ENCODE data around the gene ST6GALNAC1. TPM values are rescaled to one million over a fixed set of nuclear protein-coding genes. Genes with fewer than 3 reads are reported as not detected.

The ST6GALNAC1 gene
- total and polyA plus RNA-seq, 2 of the 8 experiments (the other 6 are each of a cell fraction or from before 2014, with no cell fraction given): not detected

DNA sequence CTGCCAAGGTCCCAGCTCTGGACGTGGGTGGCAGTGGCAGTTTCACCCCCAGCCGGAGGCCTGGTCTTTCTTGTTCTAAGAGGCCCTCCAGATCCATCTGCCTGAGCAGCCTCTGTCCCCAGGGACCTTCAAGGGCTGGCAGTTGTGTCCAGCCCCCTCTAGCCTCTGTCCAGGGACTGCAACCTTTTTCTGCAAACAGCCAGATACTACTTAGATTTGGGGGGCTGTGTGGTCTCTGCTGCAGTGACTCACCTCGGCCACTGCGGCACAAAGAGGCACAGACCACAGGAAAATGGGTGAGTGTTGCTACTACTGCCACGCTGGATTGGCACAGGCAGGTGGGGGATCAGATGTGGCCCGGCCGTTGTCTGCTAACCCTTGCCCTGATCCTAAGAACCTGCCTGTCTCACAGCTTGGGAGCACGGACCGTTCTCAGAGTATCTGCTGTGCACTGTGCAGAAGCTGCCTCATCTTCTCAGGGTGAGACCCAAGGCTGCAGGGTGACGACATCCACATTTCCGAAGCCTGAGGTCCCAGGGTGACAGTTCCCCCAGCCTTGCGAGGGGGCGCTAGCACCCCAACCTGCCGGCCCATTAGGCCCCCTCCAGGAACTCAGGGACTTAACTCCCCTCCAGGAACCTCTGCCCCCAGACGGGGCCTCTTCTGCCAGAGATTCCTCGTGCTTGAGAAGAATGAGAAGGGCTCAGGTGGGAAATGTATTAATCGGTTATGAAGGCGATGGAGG lies 39.6 kb upstream of the ST6GALNAC1 start:
- DNase-seq (ENCODE audit: low read depth in 1 of 2, low spot score in 2 of 2) (peak in 1 of 2 experiments; percentile 81), FAIRE-seq (no peak)
- WGBS, 2 experiments (ENCODE audit: extremely low coverage in 1 of 2, insufficient coverage in 1 of 2, insufficient read length in 1 of 2, insufficient replicate concordance in 2 of 2, low coverage in 1 of 2, low lambda C conversion rate in 2 of 2, missing lambda C conversion rate in 1 of 2): 64% methylated on average over 18 of the region's 18 CpGs; no CpG with 5 or more reads in 1 of the 2 experiments
- no peak overlapping the region for H2BK20ac ChIP-seq (ENCODE audit: low read length)
- no peaks in the 10 kb centered on the region for H3K36me3 ChIP-seq (ENCODE audit: control insufficient read depth in 2 of 4, insufficient read depth in 4 of 4, low read length in 3 of 4)
- no peak overlapping the region for H2AK5ac ChIP-seq (ENCODE audit: low read depth, low read length)
- no peaks in the 10 kb centered on the region for H3K23me2 ChIP-seq (ENCODE audit: low read depth, low read length)
- no peaks in the 10 kb centered on the region for H3K79me2 ChIP-seq (ENCODE audit: control insufficient read depth in 1 of 2, insufficient read depth in 2 of 2, low read length in 2 of 2)
- no peak overlapping the region for H3K14ac ChIP-seq (ENCODE audit: insufficient read length)
- no peaks in the 10 kb centered on the region for H3K79me1 ChIP-seq (ENCODE audit: low read depth, low read length)
- peaks cover 0 to 3% of the 10 kb centered on the region in 2 experiments for H4K20me1 ChIP-seq (replicated peaks in 1 of 2; ENCODE audit: control insufficient read depth in 1 of 2, insufficient read depth in 2 of 2, low read length in 2 of 2)
- H3K4ac ChIP-seq (replicated peaks; ENCODE audit: insufficient read length, low read depth, low read length): no peak overlapping the region
- TF ChIP-seq TAF1 (IDR thresholded peaks at IDR 0.05; ENCODE audit: low read depth, low read length) (no peak), ASH2L (IDR thresholded peaks at IDR 0.05; ENCODE audit: low read length) (peak; percentile 46), RAD21 (IDR thresholded peaks at IDR 0.05 in 1 of 2, conservative IDR thresholded peaks at IDR 0.05 in 1 of 2; ENCODE audit: low read depth in 2 of 2, low read length in 2 of 2) (peak; percentile 56 to 73), SP1 (IDR thresholded peaks at IDR 0.05; ENCODE audit: low read depth, low read length) (peak; percentile 47; the same call in 1 of the 2 replicates), EZH2 (IDR thresholded peaks at IDR 0.05; ENCODE audit: low read depth, low read length, severe bottlenecking) (no peak)
- TF ChIP-seq, protein P1, sequence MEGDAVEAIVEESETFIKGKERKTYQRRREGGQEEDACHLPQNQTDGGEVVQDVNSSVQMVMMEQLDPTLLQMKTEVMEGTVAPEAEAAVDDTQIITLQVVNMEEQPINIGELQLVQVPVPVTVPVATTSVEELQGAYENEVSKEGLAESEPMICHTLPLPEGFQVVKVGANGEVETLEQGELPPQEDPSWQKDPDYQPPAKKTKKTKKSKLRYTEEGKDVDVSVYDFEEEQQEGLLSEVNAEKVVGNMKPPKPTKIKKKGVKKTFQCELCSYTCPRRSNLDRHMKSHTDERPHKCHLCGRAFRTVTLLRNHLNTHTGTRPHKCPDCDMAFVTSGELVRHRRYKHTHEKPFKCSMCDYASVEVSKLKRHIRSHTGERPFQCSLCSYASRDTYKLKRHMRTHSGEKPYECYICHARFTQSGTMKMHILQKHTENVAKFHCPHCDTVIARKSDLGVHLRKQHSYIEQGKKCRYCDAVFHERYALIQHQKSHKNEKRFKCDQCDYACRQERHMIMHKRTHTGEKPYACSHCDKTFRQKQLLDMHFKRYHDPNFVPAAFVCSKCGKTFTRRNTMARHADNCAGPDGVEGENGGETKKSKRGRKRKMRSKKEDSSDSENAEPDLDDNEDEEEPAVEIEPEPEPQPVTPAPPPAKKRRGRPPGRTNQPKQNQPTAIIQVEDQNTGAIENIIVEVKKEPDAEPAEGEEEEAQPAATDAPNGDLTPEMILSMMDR (IDR thresholded peaks at IDR 0.05; ENCODE audit: control extremely low read depth in 1 of 3, insufficient read depth in 1 of 3, low read depth in 1 of 3, low read length in 3 of 3): peak; percentile 76 to 94 (median 85)
- TF ChIP-seq, protein P2, sequence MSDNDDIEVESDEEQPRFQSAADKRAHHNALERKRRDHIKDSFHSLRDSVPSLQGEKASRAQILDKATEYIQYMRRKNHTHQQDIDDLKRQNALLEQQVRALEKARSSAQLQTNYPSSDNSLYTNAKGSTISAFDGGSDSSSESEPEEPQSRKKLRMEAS (IDR thresholded peaks at IDR 0.05): 0 out of 2 replicates have a peak, but pooled peaks have one; percentile 16
- H3K56ac ChIP-seq (replicated peaks; ENCODE audit: insufficient read length, low read depth, low read length): no peak overlapping the region
- H3K27ac ChIP-seq (ENCODE audit: low read depth, low read length): no peak overlapping the region
- no peak overlapping the region for H2AFZ ChIP-seq (ENCODE audit: low read length)
- H3K4me3 ChIP-seq (ENCODE audit: extremely low read depth in 1 of 4, insufficient read depth in 2 of 4, low read depth in 3 of 4, low read length in 4 of 4): no peak overlapping the region
- no peak overlapping the region; the same call in 1 of the 2 replicates for H2BK5ac ChIP-seq (ENCODE audit: low read depth, low read length)
- no peaks in the 10 kb centered on the region for H3K27me3 ChIP-seq (replicated peaks in 1 of 4; ENCODE audit: control insufficient read depth in 3 of 4, extremely low read depth in 1 of 4, insufficient read depth in 3 of 4, low read length in 3 of 4)
- no peak overlapping the region for H3K23ac ChIP-seq (ENCODE audit: insufficient read length)
- no peak overlapping the region for H2BK120ac ChIP-seq (replicated peaks; ENCODE audit: low read depth, low read length)
- H3K4me2 ChIP-seq (ENCODE audit: insufficient read depth in 1 of 2, low read depth in 2 of 2, low read length in 2 of 2): no peak overlapping the region
- no peak overlapping the region for H2BK15ac ChIP-seq (ENCODE audit: low read length)
- peak overlapping the region; percentile 24; the same call in 1 of the 2 replicates for H3K18ac ChIP-seq (ENCODE audit: extremely low read depth, low read length)
- POLR2A ChIA-PET (ENCODE audit: partially characterized antibody): interaction anchor here (1.4 to 3.7 kb wide), 2 partner anchors 12 to 126 kb away, joined by 3 to 18 read pairs; no protein-coding TSS in a partner anchor
- no peak overlapping the region for H4K5ac ChIP-seq (ENCODE audit: insufficient read length, low read depth, low read length)
- H4K8ac ChIP-seq (ENCODE audit: extremely low read depth, insufficient read depth, low read length): no peak overlapping the region; the same call in 1 of the 2 replicates
- no peak overlapping the region for H2BK12ac ChIP-seq (ENCODE audit: low read depth, low read length)
- H3K9me3 ChIP-seq (ENCODE audit: insufficient read depth in 2 of 2, low read depth in 1 of 2, low read length in 1 of 2): no peaks in the 10 kb centered on the region
- peak overlapping the region; percentile 25 for H4K91ac ChIP-seq (replicated peaks; ENCODE audit: insufficient read length, low read length)
- peaks cover 0 to 28% (median 14%) of the 10 kb centered on the region in 4 experiments; a peak in 6 of 7 replicates for H3K4me1 ChIP-seq (replicated peaks in 1 of 4; ENCODE audit: control insufficient read depth in 3 of 4, insufficient read depth in 4 of 4, low read length in 3 of 4)
- CTCF ChIA-PET (ENCODE audit: partially characterized antibody): interaction anchor here (0.5 to 13.1 kb wide), 22 partner anchors 9 to 278 kb away, joined by 3 to 155 read pairs (median 6); partner anchors contain the start of gene MXRA7
- H3K9ac ChIP-seq (replicated peaks in 1 of 4; ENCODE audit: extremely low read depth in 1 of 4, low read depth in 3 of 4, low read length in 3 of 4): no peak overlapping the region
